HCT116 (cell line): ENCODE data around the gene RPL18A. TPM values are rescaled to one million over a fixed set of nuclear protein-coding genes. Genes with fewer than 3 reads are reported as not detected.

Source experiments
- ATAC-seq: fragments of 200-7000 bp; cut with Tn5 transposase; 2 replicates; pipeline ENCODE4 v1.9.1; 2020; ENCODE audit warnings: mild to moderate bottlenecking, moderate library complexity
- BruUV-seq: library from RNA; stranded (reverse); fragments of 400-500 nt; replicated peaks from 2 replicates; lab custom pipeline; 2021; lab: Mats Ljungman, UMichigan
- CTCF ChIA-PET: fragments of 300-600 bp; sonication (Branson Sonifier 250); formaldehyde crosslinking; loops from one replicate; lab custom pipeline; 2021; ENCODE audit warnings: antibody characterized with exemption; lab: Charles Lee
- POLR2A ChIA-PET: fragments of 300-600, 350-600 bp; sonication (Branson Sonifier 250); formaldehyde crosslinking; loops from one replicate; lab custom pipeline; 2021; ENCODE audit warnings: antibody characterized with exemption; lab: Charles Lee
- RAD21 ChIA-PET, 2 experiments: fragments of 300-600 bp; sonication (Branson Sonifier 250); formaldehyde crosslinking; loops; one replicate each; lab custom pipeline; 2023; ENCODE audit warnings: low total read pairs in 2 of 2; ENCODE audit not compliant: uncharacterized antibody in 2 of 2, unreplicated experiment in 2 of 2, low non-redundant PET in 1 of 2; lab: Charles Lee
- DNase-seq: peaks from one replicate; pipeline ENCODE4 v3.0.0-alpha.2; 2010; ENCODE audit warnings: low read depth, low spot score
- H2AFZ ChIP-seq: fragments of 200-600 bp; shearing (Covaris generic), sonication (generic); 2 replicates; pipeline ENCODE4 v1.6.1; 2017; ENCODE audit warnings: low read depth, mixed run types, mixed read lengths, antibody characterized with exemption, low read length; ENCODE audit not compliant: poor library complexity, severe bottlenecking
- H3K27ac ChIP-seq: 2 replicates; pipeline ENCODE4 v1.5.1; 2012; ENCODE audit warnings: low read depth, low read length
- H3K27me3 ChIP-seq: fragments of 200-600 bp; sonication (generic); 2 replicates; pipeline ENCODE4 v1.6.1; 2016; ENCODE audit warnings: mixed run types, low read length, mixed read lengths; ENCODE audit not compliant: insufficient read depth
- H3K36me3 ChIP-seq, 2 experiments: fragments of 200-500 bp in 1 of 2; fragments of 200-600 bp in 1 of 2; sonication (Bioruptor generic) in 1 of 2; sonication (generic) in 1 of 2; 2 replicates each; pipeline versions ENCODE4 v1.5.1 to v1.6.1; 2014 to 2016; ENCODE audit warnings: low read length in 2 of 2, inconsistent platforms in 1 of 2, mixed read lengths in 1 of 2, mixed run types in 1 of 2; ENCODE audit not compliant: insufficient read depth in 2 of 2, control insufficient read depth in 1 of 2
- H3K4me1 ChIP-seq, 2 experiments: fragments of 200-600 bp in 1 of 2; sonication (generic) in 1 of 2; 2 replicates each; pipeline versions ENCODE4 v1.5.1 to v1.6.1; 2012 to 2017; ENCODE audit warnings: low read length in 2 of 2, inconsistent platforms in 1 of 2, mild to moderate bottlenecking in 1 of 2, mixed read lengths in 1 of 2, mixed run types in 1 of 2, moderate library complexity in 1 of 2; ENCODE audit not compliant: insufficient read depth in 2 of 2, control insufficient read depth in 1 of 2
- H3K4me2 ChIP-seq: fragments of 200-600 bp; sonication (generic); 2 replicates; pipeline ENCODE4 v1.6.1; 2017; ENCODE audit warnings: mixed run types, low read length, mixed read lengths
- H3K4me3 ChIP-seq, 2 experiments: fragments of 200-600 bp in 1 of 2; sonication (generic) in 1 of 2; replicated peaks in 1 of 2; 2 replicates each; pipeline ENCODE4 v1.5.1; 2011 to 2016; ENCODE audit warnings: low read length in 2 of 2, control low read depth in 1 of 2, low read depth in 1 of 2, mild to moderate bottlenecking in 1 of 2, mixed read lengths in 1 of 2, mixed run types in 1 of 2
- H3K79me2 ChIP-seq: fragments of 200-600 bp; sonication (generic); 2 replicates; pipeline ENCODE4 v1.6.1; 2017; ENCODE audit warnings: mild to moderate bottlenecking, mixed run types, low read length, moderate library complexity, mixed read lengths; ENCODE audit not compliant: insufficient read depth
- H3K9ac ChIP-seq: fragments of 200-600 bp; sonication (generic); 2 replicates; pipeline ENCODE4 v1.6.1; 2016; ENCODE audit warnings: low read length, mixed read lengths
- H3K9me2 ChIP-seq: fragments of 200-600 bp; sonication (generic), shearing (Covaris generic); 2 replicates; pipeline ENCODE4 v1.6.1; 2017; ENCODE audit warnings: mixed run types, mild to moderate bottlenecking, moderate library complexity; ENCODE audit not compliant: insufficient read depth
- H3K9me3 ChIP-seq, 2 experiments: fragments of 200-500 bp in 1 of 2; fragments of 200-600 bp in 1 of 2; sonication (Bioruptor generic) in 1 of 2; sonication (generic) in 1 of 2; 2 replicates each; pipeline ENCODE4 v1.6.1; 2014 to 2017; ENCODE audit warnings: low read length in 2 of 2, mixed read lengths in 2 of 2, inconsistent platforms in 1 of 2, low read depth in 1 of 2, mild to moderate bottlenecking in 1 of 2, mixed run types in 1 of 2, moderate library complexity in 1 of 2; ENCODE audit not compliant: control insufficient read depth in 1 of 2, insufficient read depth in 1 of 2
- H4K20me1 ChIP-seq: fragments of 200-600 bp; sonication (generic), shearing (Covaris generic); 2 replicates; pipeline ENCODE4 v1.6.1; 2017; ENCODE audit warnings: mixed run types, mild to moderate bottlenecking, moderate library complexity; ENCODE audit not compliant: insufficient read depth
- ATF3 ChIP-seq: IDR thresholded peaks from 2 replicates; pipeline ENCODE4 v1.6.1; 2012
- CEBPB ChIP-seq: IDR thresholded peaks from 2 replicates; pipeline ENCODE4 v1.6.1; 2012; ENCODE audit warnings: low read depth
- EGR1 ChIP-seq: IDR thresholded peaks from 2 replicates; pipeline ENCODE4 v1.6.1; 2012; ENCODE audit warnings: low read depth
- EZH2 ChIP-seq: fragments of 200-600 bp; sonication (generic); IDR thresholded peaks from 2 replicates; pipeline ENCODE4 v1.6.1; 2017; ENCODE audit warnings: antibody characterized with exemption, mixed run types
- RAD21 ChIP-seq: IDR thresholded peaks from 2 replicates; pipeline ENCODE4 v1.6.1; 2012; ENCODE audit warnings: low read depth, mild to moderate bottlenecking
- SRF ChIP-seq: IDR thresholded peaks from 2 replicates; pipeline ENCODE4 v1.6.1; 2012; ENCODE audit warnings: low read depth
- ZBTB33 ChIP-seq: IDR thresholded peaks from 2 replicates; pipeline ENCODE4 v1.6.1; 2011; ENCODE audit warnings: mild to moderate bottlenecking, low read length, moderate library complexity; ENCODE audit not compliant: insufficient replicate concordance; ENCODE audit errors: extremely low read depth
- ZNF274 ChIP-seq: fragments of 200-500 bp; sonication (Bioruptor generic); IDR thresholded peaks from 2 replicates; pipeline ENCODE4 v1.6.1; 2014; ENCODE audit warnings: mild to moderate bottlenecking, low read depth, low read length, inconsistent platforms
- intact Hi-C: fragments of 100-400 bp; cut with micrococcal nuclease; formaldehyde crosslinking; loops from 2 replicates; pipeline ENCODE4 v1.10.0; 2022
- total RNA-seq: library from RNA; stranded (reverse); gene quantifications from one replicate; pipeline ENCODE4 v1.2.1, GENCODE V29; 2021; ENCODE audit not compliant: unreplicated experiment

Gene RPL18A
- total RNA-seq, 1 experiment from 2014 or later, result 3,525 TPM

- TF ChIP-seq ZBTB33, result no peak
- no peak for TF ChIP-seq EGR1
- no peak for TF ChIP-seq EZH2
- TF ChIP-seq CEBPB, result no peak
- TF ChIP-seq ZNF274, result no peak
- no peak for TF ChIP-seq SRF
- TF ChIP-seq RAD21, result no peak
Measured at GRCh38 chr19:17877696-17878095, 18.0 kb downstream of the RPL18A start (continued).

- POLR2A ChIA-PET, result no interaction called here
- Histone ChIP-seq H3K27ac (no peak overlapping the region), H3K36me3 (no peaks in the 10 kb centered on the region), H3K79me2 (no peaks in the 10 kb centered on the region), H4K20me1 (no peaks in the 10 kb centered on the region), H3K27me3 (no peaks in the 10 kb centered on the region), H3K4me1 (peaks cover 2 to 10% of the 10 kb centered on the region in 2 experiments; a peak in 3 of 4 replicates), H3K9me2 (no peaks in the 10 kb centered on the region), H3K9me3 (no peaks in the 10 kb centered on the region), H3K9ac (no peak overlapping the region), H2AFZ (no peak overlapping the region), H3K4me3 (no peak overlapping the region), H3K4me2 (no peak overlapping the region)
- CTCF ChIA-PET, result interaction anchor here (0.6 kb wide), 1 partner anchor 77 kb away, joined by 4 read pairs; no protein-coding TSS in a partner anchor
- no peak for TF ChIP-seq ATF3
- DNase-seq, result no peak
- RAD21 ChIA-PET, result no interaction called here
- ATAC-seq, result no peak; the same call in 1 of the 2 replicates
- intact Hi-C loops, result no loop called here
- no TSS peak for BruUV-seq
Measured at GRCh38 chr19:17879466-17879865, 19.8 kb downstream of the RPL18A start.
